Liver (tissue), 3 donors: ENCODE results near the gene SDK2.

ENCODE experiments used
- EGR1 ChIP-seq, 2 donors: IDR thresholded peaks; 2 replicates each; pipeline ENCODE4 v1.6.1; 2016 to 2018; ENCODE audit warnings: antibody characterized with exemption in 2 of 2, low read depth in 2 of 2
- GABPA ChIP-seq, 2 donors: IDR thresholded peaks in 1 of 2; conservative IDR thresholded peaks in 1 of 2; 2 replicates each; pipeline ENCODE4 v1.6.1; 2016; ENCODE audit warnings: antibody characterized with exemption in 2 of 2, mild to moderate bottlenecking in 1 of 2, moderate library complexity in 1 of 2
- HNF4A ChIP-seq, 2 donors: conservative IDR thresholded peaks; 2 replicates each; pipeline ENCODE4 v1.6.1; 2016; ENCODE audit warnings: antibody characterized with exemption in 2 of 2, mild to moderate bottlenecking in 2 of 2
- HNF4G ChIP-seq: IDR thresholded peaks from 2 replicates; pipeline ENCODE4 v1.6.1; 2016; ENCODE audit warnings: antibody characterized with exemption
- NR2F2 ChIP-seq: IDR thresholded peaks from 2 replicates; pipeline ENCODE4 v1.6.1; 2016; ENCODE audit warnings: antibody characterized with exemption
- TAF1 ChIP-seq: conservative IDR thresholded peaks from 2 replicates; pipeline ENCODE4 v1.6.1; 2016; ENCODE audit warnings: antibody characterized with exemption, mild to moderate bottlenecking
- TF ChIP-seq, protein P1 (sequence below): fragments of 150-350 bp; IDR thresholded peaks from 2 replicates; pipeline ENCODE4 v1.5.1; 2017; ENCODE audit warnings: improper control_type of control experiment, low read depth, low read length; ENCODE audit not compliant: missing input control
- TF ChIP-seq, protein P2 (sequence below): IDR thresholded peaks from 2 replicates; pipeline ENCODE4 v1.6.1; 2016; ENCODE audit warnings: antibody characterized with exemption
- donor health status: healthy.
- donor health status: healthy.

DNA sequence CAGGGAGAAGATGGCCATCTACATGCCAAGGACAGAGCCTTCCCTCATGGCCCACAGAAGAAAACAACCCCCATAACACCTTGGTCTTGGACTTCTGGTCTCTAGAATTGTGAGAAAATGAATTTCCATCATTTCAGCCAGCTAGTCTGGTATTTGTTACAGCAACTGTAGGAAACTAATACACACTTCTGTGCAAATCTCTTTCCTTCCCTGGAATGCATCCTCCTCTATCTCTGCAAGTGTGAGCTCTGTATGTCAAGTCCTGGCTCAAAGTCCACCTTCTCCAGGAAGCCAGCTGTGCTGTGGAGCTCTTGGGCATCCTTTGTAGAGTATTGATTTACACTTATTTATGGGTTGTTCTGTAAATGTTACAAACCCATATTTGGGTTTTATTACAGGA is 89.7 kb downstream of the SDK2 start:
- TF ChIP-seq, protein P1, sequence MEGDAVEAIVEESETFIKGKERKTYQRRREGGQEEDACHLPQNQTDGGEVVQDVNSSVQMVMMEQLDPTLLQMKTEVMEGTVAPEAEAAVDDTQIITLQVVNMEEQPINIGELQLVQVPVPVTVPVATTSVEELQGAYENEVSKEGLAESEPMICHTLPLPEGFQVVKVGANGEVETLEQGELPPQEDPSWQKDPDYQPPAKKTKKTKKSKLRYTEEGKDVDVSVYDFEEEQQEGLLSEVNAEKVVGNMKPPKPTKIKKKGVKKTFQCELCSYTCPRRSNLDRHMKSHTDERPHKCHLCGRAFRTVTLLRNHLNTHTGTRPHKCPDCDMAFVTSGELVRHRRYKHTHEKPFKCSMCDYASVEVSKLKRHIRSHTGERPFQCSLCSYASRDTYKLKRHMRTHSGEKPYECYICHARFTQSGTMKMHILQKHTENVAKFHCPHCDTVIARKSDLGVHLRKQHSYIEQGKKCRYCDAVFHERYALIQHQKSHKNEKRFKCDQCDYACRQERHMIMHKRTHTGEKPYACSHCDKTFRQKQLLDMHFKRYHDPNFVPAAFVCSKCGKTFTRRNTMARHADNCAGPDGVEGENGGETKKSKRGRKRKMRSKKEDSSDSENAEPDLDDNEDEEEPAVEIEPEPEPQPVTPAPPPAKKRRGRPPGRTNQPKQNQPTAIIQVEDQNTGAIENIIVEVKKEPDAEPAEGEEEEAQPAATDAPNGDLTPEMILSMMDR, result no peak
- TF ChIP-seq EGR1 (IDR thresholded peaks at IDR 0.05; ENCODE audit: low read depth in 2 of 2), result no peak
- TF ChIP-seq, protein P2, sequence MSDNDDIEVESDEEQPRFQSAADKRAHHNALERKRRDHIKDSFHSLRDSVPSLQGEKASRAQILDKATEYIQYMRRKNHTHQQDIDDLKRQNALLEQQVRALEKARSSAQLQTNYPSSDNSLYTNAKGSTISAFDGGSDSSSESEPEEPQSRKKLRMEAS, result no peak
- no peak for TF ChIP-seq TAF1
- no peak for TF ChIP-seq NR2F2
- no peak for TF ChIP-seq HNF4A (conservative IDR thresholded peaks at IDR 0.05)
- TF ChIP-seq GABPA (IDR thresholded peaks at IDR 0.05 in 1 of 2, conservative IDR thresholded peaks at IDR 0.05 in 1 of 2), result no peak
- no peak for TF ChIP-seq HNF4G
